HG02870 (cell line): ENCODE data around the gene PQBP1.
"Not testable (repeated sequence)": the region's sequence is repeated elsewhere in the genome, so short reads cannot be mapped to it uniquely, and the experiment has no call there.

Source experiments
- ATAC-seq: cut with Tn5 transposase; IDR thresholded peaks from one replicate; pipeline ENCODE4 v1.9.1; 2021; ENCODE audit warnings: mild to moderate bottlenecking, moderate library complexity; ENCODE audit not compliant: unreplicated experiment

The PQBP1 gene

GRCh38 chrX:48897625-48898306, at the start of gene PQBP1, which contains the start of gene TIMM17B:
TSS of gene PQBP1 (plus strand) at chrX:48897930. CDS start at chrX:48898510, 580 bp downstream.
TSS of gene TIMM17B (minus strand) at chrX:48897768. CDS start at chrX:48897749, 19 bp downstream.
- ATAC-seq, result peak; percentile 86

- ATAC-seq, result no peak
These were observed 48.9 kb upstream of the PQBP1 start for GRCh38 chrX:48848847-48849246.

- no peak for ATAC-seq
These were observed 44.9 kb upstream of the PQBP1 start for GRCh38 chrX:48852857-48853256.

GRCh38 chrX:48853494-48853893, 44.2 kb upstream of the PQBP1 start:
- not testable (repeated sequence) for ATAC-seq

GRCh38 chrX:48854121-48854804, 43.5 kb upstream of the PQBP1 start:
- ATAC-seq, result not testable (repeated sequence)

- no peak for ATAC-seq
These were observed 42.8 kb upstream of the PQBP1 start for GRCh38 chrX:48854898-48855297.

GRCh38 chrX:48864210-48864609, 33.5 kb upstream of the PQBP1 start:
- no peak for ATAC-seq

GRCh38 chrX:48872017-48872416, 25.7 kb upstream of the PQBP1 start:
- not testable (repeated sequence) for ATAC-seq

- not testable (repeated sequence) for ATAC-seq
These were observed 20.8 kb upstream of the PQBP1 start for GRCh38 chrX:48876944-48877343.

- no peak for ATAC-seq
These were observed 14.0 kb upstream of the PQBP1 start for GRCh38 chrX:48883729-48884128.

GRCh38 chrX:48886586-48886985, 11.1 kb upstream of the PQBP1 start:
- ATAC-seq, result not testable (repeated sequence)

GRCh38 chrX:48890296-48890925, 7.3 kb upstream of the PQBP1 start:
- ATAC-seq, result no peak

- peak; percentile 33 for ATAC-seq
These were observed 6.8 kb upstream of the PQBP1 start for GRCh38 chrX:48890934-48891401.

GRCh38 chrX:48891402-48892288, 6.1 kb upstream of the PQBP1 start:
- peak; percentile 83 for ATAC-seq

- ATAC-seq, result no peak
These were observed 4.8 kb upstream of the PQBP1 start for GRCh38 chrX:48892896-48893295.

GRCh38 chrX:48893556-48894348, 4.0 kb upstream of the PQBP1 start:
- no peak for ATAC-seq

GRCh38 chrX:48894891-48895290, 2.8 kb upstream of the PQBP1 start:
- ATAC-seq, result no peak

GRCh38 chrX:48896611-48897011, 1.1 kb upstream of the PQBP1 start:
- no peak for ATAC-seq

- peak; percentile 7 for ATAC-seq
These were observed 539 bp upstream of the PQBP1 start for GRCh38 chrX:48897157-48897624.

GRCh38 chrX:48899078-48899410, 1.3 kb downstream of the PQBP1 start:
- ATAC-seq, result no peak
